ENCODE data around the gene GIGYF2.
"Not testable (repeated sequence)": the region's sequence is repeated elsewhere in the genome, so short reads cannot be mapped to it uniquely, and the experiment has no call there.

The GIGYF2 gene

GRCh38 chr2:232688201-232688600 lies 8.9 kb upstream of the GIGYF2 start:
- DNase-seq: no peak

GRCh38 chr2:232689152-232689910 lies 7.8 kb upstream of the GIGYF2 start:
- peak; percentile 54 for DNase-seq

- DNase-seq: not testable (repeated sequence)
Observed at GRCh38 chr2:232691117-232691516, 6.0 kb upstream of the GIGYF2 start.

- no peak for DNase-seq
Observed at GRCh38 chr2:232693344-232693743, 3.8 kb upstream of the GIGYF2 start.

GRCh38 chr2:232696609-232697058 lies 497 bp upstream of the GIGYF2 start:
- DNase-seq: no peak

GRCh38 chr2:232697807-232698110 lies 628 bp downstream of the GIGYF2 start:
- DNase-seq: no peak

- DNase-seq: no peak
Observed at GRCh38 chr2:232698556-232699091, 1.5 kb downstream of the GIGYF2 start.

- DNase-seq: no peak
Observed at GRCh38 chr2:232699110-232699509, 2.0 kb downstream of the GIGYF2 start.

- no peak for DNase-seq
Observed at GRCh38 chr2:232700154-232700553, 3.0 kb downstream of the GIGYF2 start.

- no peak for DNase-seq
Observed at GRCh38 chr2:232707076-232707475, 9.9 kb downstream of the GIGYF2 start.

- no peak for DNase-seq
Observed at GRCh38 chr2:232713505-232713904, 16.4 kb downstream of the GIGYF2 start.

- DNase-seq: no peak
Observed at GRCh38 chr2:232714969-232715368, 17.8 kb downstream of the GIGYF2 start.

- not testable (repeated sequence) for DNase-seq
Observed at GRCh38 chr2:232720056-232720455, 22.9 kb downstream of the GIGYF2 start.

- DNase-seq: no peak
Observed at GRCh38 chr2:232721261-232721660, 24.1 kb downstream of the GIGYF2 start.

GRCh38 chr2:232721882-232722281 lies 24.8 kb downstream of the GIGYF2 start:
- DNase-seq: no peak

- DNase-seq: no peak
Observed at GRCh38 chr2:232723027-232723426, 25.9 kb downstream of the GIGYF2 start.

- no peak for DNase-seq
Observed at GRCh38 chr2:232728785-232729184, 31.7 kb downstream of the GIGYF2 start.

- no peak for DNase-seq
Observed at GRCh38 chr2:232731470-232731869, 34.3 kb downstream of the GIGYF2 start.

GRCh38 chr2:232741294-232741693 lies 44.2 kb downstream of the GIGYF2 start:
- DNase-seq: no peak

GRCh38 chr2:232741972-232742371 lies 44.8 kb downstream of the GIGYF2 start:
- no peak for DNase-seq

- DNase-seq: no peak
Observed at GRCh38 chr2:232744963-232745362, 47.8 kb downstream of the GIGYF2 start.

GRCh38 chr2:232748038-232748437 lies 50.9 kb downstream of the GIGYF2 start:
- DNase-seq: no peak

GRCh38 chr2:232749331-232749730 lies 52.2 kb downstream of the GIGYF2 start:
- no peak for DNase-seq

GRCh38 chr2:232750135-232750671 lies 53.1 kb downstream of the GIGYF2 start:
- DNase-seq: no peak

GRCh38 chr2:232757905-232758304 lies 60.8 kb downstream of the GIGYF2 start:
- no peak for DNase-seq

Data from DMS79 (cell line).